IPS-18c (cell line): ENCODE data around the gene ZNF606.

ENCODE experiments used
- H3K4me3 ChIP-seq: 2 replicates; pipeline ENCODE4 v1.7.0; 2013; ENCODE audit warnings: low read depth, mild to moderate bottlenecking, low read length, moderate library complexity; ENCODE audit not compliant: insufficient read depth
- H3K9me3 ChIP-seq: one replicate; pipeline ENCODE4 v1.6.1; 2013; ENCODE audit warnings: mild to moderate bottlenecking, low read length, moderate library complexity; ENCODE audit not compliant: control insufficient read depth, insufficient read depth

ZNF606 gene

DNA sequence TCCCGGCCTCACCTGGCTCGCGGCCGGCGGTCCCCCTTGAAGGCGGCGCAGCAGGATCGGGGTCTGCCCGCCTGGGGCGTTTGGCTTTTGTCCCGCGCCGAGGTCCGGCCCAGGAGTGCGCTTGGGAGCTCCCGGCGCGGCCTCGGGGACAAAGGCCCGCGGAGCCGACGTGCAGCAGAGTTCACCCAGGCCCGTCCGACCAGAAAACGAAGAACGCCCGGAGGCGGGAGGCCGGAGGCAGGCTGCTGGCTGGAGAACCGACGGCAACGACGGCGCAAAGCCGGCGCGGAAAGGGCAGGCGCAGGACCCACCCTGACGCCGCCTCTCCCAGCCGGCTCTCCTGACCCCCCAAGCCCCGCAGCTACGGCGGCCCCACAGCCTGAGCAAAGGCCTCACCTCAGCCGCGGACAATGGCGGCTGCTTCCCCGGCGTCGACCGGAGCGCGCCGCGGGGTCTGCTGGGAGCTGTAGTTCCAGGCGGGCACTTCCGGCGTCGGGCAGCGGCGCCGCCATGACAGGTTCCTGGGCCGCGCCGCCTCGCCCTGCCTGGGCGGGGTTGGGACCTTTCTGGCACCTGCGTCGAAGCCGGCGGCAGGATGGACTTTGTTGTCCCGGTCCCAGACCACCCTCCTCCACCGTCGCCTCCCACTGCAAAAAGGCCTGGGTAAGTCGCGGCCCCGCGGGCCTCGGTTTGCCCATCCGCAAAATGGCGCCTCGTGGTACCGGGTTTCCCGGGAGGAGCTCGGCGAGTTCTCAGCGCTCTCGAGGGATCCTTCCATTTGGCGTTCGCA, at the start of gene ZNF606:
TSS of gene ZNF606 (minus strand) at position 437 of the 790 bp plus-strand sequence. CDS start 1,501 bp downstream, outside the sequence.
- Histone ChIP-seq H3K9me3 (peaks cover 10% of the 10 kb centered on the region), H3K4me3 (peak within 1 kb of the TSS; percentile 97)

DNA sequence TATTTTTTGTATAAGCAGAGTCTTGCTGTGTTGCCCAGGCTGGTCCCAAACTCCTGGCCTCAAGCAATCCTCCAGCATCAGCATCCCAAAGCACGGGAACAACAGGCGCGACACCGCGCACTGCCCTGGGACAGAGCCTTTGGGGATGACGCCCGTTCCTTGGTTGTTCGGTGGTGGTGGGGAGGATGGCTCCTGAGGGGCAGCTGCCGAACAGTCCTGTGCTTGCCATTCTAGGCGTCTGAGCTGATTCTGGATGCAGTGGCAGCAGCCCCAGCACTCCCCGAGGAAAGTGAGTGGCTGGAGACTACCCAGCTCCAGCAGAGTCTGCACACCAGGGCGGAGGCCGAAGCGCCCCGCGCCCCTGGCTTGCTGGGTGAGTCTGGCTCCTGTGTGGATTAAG, 49.6 kb upstream of the ZNF606 start:
- no peak overlapping the region for H3K4me3 ChIP-seq
- H3K9me3 ChIP-seq, result peaks cover 10% of the 10 kb centered on the region

DNA sequence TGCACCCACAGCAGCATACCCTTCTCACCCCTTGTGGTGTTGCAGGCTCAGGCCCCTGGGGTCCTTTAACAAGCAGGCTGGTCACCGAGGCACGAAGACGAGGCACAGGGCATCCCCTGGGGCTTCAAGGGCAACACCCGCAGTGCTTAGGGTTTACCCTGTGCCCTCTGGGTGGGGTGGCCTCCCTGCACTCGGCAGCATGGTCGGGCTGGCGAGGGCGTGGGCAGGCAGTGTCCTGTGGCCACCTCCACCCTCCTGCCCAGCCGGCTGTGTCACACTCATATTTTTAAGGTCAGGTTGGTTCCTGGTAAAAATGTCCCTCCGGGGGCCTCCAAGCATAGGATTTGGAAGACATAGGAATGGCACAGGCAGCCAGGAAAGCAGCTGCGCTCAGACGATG, 45.1 kb upstream of the ZNF606 start:
- Histone ChIP-seq H3K4me3 (no peak overlapping the region), H3K9me3 (peaks cover 16% of the 10 kb centered on the region)

DNA sequence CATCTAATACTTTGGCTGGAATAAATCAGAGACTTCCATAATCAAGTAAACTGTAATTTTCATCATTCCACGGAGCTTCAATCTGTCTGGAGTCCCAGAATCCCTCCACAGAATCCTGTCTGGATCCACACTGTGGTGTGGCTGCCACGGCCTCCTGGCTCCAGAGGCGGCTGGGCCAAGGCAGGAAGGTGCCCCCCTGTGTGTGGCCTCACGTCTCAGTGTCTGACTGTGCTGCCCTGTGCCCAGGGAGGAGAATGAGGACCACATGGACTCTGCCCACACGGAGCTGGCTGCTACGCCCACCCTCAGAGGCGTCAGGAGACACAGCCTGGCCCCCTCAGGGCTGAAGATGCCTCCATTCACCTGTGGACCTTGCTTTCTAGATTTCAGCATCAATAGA, 44.2 kb upstream of the ZNF606 start:
- H3K9me3 ChIP-seq, result peaks cover 14% of the 10 kb centered on the region

DNA sequence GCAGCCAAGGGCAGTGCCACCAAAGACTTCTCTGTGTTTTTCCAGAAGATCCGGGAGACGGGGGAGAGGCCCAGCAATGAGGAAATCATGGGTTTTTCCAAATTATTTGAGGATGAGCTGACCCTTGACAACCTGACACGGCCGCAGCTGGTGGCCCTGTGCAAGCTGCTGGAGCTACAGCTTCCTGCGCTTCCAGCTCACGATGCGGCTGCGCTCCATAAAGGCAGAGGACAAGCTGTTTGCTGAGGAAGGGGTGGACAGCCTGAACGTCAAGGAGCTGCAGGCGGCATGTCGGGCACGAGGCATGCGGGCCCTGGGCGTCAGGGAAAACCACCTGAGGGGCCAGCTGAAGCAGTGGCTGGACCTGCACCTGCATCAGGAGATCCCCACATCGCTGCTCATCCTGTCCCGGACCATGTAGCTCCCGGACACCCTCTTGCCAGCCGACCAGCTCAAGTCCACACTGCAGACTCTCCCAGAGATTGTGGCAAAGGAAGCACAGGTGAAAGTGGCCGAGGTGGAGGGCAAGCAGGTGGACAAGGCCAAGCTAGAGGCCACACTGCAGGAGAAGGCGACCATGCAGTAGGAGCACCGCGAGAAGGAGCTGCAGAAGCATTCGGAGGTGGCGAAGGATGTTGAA, 42.9 kb upstream of the ZNF606 start:
- Histone ChIP-seq H3K4me3 (no peak overlapping the region; the same call in 1 of the 2 replicates), H3K9me3 (peaks cover 14% of the 10 kb centered on the region)

More for the DNA sequence above, 44.2 kb upstream of the ZNF606 start:
- no peak overlapping the region for H3K4me3 ChIP-seq

DNA sequence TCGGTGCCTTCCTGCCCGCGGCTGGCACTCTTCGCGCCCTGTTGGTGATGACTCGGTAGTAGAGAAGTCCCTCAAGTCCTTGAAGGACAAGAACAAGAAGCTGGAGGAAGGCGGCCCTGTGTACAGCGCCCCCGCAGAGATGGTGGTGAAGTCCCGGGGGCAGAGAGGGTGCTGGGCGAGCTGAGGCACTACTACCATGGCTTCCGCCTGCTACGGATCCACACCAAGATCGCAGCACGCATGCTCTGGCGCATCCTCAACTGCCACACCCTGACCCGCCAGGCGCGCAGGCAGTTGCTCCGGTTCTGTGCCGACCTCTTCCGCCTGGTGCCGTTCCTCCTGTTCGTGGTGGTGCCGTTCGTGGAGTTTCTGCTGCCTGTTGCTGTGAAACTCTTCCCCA, 42.3 kb upstream of the ZNF606 start:
- no peak overlapping the region; the same call in 1 of the 2 replicates for H3K4me3 ChIP-seq
- H3K9me3 ChIP-seq, result peaks cover 14% of the 10 kb centered on the region

DNA sequence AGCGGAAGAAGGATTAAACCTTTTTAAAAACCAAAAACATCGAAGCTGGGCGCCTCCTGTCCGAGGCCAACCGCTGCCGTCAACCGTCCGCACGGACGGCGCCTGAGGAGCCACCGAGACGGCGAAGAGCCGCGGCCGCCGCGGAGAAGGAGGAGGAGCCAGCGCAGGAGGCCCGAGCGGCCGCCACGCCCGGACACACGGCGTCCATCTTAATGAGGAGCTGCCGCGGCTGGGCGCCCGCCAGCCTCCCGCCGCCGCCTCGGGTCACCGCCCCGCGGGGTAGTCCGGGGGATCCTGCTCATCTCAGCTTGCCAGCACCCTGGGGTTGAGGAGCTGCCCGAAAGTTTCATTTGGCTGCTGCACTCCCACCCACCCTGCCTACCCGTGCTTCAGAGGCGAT, 41.8 kb upstream of the ZNF606 start:
- Histone ChIP-seq H3K4me3 (no peak overlapping the region), H3K9me3 (peaks cover 14% of the 10 kb centered on the region)

DNA sequence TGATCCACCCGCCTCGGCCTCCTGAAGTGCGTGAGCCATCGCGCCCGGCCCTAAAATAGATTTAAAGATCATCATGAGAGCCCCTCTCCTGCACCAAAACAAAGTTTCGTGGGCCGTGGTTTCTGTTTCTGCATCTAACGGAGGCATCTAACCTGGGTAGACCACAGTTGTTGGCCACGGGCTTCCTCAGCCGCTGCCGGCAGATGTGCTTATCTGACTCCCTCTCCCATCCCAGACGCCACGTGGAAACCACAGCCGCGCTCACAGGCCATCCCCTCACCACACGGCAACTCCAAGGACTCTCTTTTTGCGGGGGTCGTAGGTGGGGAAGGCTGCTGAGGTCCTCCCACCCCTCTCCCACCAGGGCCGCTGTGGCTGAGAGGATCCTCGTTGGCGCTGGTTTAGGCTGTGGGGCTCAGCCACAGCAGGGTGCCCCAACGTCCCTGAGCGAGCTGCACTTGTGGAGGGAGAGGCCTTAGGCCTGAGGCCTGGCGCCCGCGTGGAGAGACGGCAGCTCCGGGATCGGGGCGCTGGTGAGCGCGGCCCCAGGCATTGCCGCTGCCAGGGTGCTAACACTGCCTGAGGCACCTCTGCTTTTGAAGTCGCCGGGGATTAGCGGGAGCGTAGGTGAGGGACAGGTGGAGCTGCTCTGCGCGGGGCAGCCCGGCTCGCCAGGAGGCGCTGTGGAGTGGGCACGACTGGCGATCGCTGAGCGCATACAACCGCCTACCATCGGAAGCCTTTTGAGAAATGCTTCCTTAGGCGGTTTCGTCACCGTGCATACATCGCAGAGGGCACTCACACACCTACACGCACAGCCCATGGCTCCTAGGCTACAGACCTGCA, 40.1 kb upstream of the ZNF606 start:
- Histone ChIP-seq H3K9me3 (peaks cover 10% of the 10 kb centered on the region), H3K4me3 (peak overlapping the region; percentile 17; the same call in 1 of the 2 replicates)

DNA sequence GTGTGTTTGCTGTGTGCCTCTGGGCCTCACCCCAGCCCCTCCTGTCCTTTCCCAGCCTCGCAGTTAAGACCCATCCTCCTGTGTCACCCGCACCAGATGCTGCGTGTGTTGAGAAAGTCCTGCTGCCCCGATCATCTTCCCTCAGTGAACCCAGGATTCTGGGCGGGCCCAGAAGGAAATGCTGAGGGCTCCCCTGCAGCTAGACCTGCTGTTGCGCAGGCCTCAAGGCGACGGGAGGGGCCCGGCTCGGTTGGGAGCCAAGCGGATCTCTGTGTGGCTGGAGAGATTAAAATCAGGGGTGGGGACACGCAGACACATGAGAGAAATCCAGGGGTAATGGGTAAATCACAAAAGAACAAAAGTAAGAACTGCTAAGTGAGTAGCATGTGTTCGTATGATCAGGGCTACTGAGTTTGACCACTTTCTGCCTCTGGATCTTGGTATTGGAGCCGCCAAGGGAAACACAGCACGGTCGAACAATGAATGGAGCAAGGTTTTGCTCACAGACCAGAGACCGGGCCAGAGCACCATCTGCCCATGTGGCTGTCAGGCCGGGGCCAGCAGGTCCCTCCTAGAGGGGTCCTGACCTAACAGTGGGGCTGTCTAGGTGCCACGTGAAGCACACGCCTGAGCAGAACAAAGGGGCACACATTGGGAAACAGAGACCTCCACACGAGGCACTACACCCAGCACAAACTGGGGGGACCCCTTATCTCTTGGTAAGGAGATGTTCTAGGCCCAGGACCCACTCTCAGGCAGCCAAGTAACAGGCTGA, 38.3 kb upstream of the ZNF606 start:
- Histone ChIP-seq H3K4me3 (no peak overlapping the region), H3K9me3 (peaks cover 7% of the 10 kb centered on the region)

DNA sequence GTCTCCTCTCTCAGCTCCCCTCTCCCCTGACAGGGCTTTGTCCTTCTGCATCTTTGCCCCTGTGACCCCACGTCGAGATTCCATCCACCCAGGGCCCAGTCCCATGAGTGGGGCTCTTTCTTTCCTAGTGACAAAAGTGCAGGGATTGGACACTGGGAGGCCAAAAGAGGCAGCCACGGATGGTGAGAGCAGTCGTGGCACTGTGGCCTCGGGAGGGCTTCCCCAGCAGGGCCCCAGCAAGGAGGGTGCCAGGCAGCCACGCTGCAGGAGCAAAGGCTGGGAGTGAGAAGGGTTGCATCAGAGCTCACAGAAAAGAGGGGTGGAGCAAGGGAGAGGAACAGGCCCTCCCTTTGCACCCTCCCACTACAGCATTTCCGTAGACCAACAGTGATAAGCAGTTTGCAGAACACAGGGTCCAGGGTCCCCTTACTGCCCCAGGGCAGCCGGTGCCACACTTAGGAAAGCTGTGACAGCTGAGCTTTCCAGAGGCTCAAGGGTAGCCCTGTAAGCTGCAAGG, 36.1 kb upstream of the ZNF606 start:
- Histone ChIP-seq H3K9me3 (no peaks in the 10 kb centered on the region), H3K4me3 (no peak overlapping the region)

DNA sequence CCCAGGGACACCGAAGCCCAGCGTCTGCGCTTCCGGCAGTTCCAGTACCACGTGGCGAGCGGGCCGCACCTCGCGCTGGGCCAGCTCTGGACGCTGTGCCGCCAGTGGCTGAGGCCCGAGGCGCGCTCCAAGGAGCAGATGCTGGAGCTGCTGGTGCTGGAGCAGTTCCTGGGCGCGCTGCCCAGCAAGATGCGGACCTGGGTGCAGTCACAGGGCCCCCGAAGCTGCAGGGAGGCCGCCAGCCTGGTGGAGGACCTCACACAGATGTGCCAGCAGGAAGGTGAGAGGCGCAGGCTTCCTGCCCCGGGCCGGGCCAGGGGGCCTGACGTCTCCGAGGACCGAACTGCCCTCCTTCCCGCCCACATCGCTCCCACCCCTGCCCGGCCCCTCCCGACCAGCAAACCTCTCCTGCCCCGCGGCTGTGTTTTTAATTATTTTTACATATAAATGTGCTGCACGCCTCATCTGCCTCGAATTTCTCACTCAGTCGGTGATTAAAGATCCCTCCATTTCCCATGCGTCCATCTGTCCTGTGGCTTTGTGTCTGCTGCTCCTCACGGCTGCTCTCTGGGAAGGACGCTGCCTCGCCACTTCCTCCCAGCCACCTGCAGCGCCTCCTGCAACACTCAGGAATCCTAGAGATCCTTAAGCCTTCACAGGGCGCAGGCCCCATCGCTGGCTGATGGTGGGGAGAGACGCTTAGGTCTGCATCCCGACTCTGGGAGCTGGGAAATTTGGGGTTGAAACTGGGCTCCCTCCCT, 35.5 kb upstream of the ZNF606 start:
- Histone ChIP-seq H3K9me3 (no peaks in the 10 kb centered on the region), H3K4me3 (no peak overlapping the region; the same call in 1 of the 2 replicates)

DNA sequence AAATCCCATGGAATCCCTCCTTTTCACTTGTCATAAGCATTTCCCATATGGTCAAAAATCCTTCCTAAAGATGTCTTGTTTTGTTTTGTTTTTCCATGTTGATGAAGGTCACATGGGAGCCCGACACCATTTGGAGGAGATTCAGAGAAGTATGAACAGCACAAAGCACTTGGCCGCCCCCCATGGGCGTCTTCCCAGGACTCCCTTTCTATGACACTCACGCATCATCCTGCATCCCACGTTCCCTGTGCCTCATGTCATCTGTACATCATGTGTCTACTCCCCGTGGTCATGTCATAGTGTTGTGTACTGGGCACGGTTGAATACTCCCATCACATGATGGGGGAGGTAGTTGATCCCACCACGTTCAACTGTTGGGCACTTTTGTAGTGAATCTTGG, 33.2 kb upstream of the ZNF606 start:
- Histone ChIP-seq H3K9me3 (no peaks in the 10 kb centered on the region), H3K4me3 (no peak overlapping the region)

DNA sequence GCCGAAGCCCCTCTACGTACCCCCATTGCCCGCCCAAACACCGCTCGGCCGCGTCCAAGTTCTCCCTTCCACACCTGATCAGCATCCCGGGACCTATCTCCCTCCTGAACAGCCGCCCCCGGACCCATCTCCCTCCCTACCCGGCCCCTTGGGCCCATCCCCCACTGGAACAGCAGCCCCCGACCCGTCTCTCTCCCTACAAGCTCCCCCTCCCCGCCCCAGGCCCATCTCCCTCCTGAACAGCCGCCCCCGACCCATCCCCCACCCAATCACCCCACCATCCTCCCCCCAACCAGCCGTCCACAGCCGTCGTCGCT, 31.8 kb upstream of the ZNF606 start:
- peak overlapping the region; percentile 53 for H3K4me3 ChIP-seq

DNA sequence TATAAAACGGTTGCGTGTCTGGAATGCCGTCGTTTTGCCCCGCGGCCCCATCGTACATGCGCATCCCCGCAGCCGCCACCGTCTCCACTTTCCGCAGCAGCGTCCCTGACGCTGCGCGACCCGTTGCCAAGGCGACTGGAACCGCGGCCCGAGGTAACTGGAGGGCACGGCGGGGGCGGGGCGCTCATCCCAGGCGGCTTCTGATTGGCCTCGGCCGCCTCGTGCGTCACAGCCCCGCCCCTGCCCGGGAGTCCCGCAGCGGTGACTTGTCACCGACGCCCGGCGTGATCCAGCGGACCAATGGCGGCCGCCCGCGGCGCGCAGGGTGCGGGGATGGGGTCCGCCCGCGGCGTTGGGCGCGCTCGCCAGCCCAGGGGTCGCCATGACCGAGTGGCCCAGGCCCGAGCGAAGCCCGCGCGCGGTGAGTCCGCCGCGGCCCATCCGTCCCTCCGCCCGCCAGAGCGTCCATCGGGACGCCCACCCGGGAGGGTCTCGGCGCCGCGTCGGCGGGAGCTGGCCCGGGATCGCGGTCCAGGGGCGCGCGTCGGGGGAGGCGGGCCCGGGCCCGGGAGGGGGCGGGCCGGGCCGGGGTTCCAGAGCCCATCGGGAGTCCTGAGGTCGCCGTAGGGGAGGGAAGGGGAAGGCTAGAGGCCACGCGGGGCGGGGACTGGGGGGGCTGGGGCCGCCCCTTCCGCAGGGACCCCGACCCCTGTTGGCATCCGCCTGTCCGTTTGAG, 31.3 kb upstream of the ZNF606 start, which contains the start of gene ZSCAN1:
TSS of gene ZSCAN1 (plus strand) at position 285 of the 736 bp plus-strand sequence. CDS start 3,812 bp downstream, outside the sequence.
- H3K4me3 ChIP-seq, result peak within 1 kb of the TSS; percentile 53
- H3K9me3 ChIP-seq, result no peaks in the 10 kb centered on the region

More for the DNA sequence above, 31.8 kb upstream of the ZNF606 start:
- H3K9me3 ChIP-seq, result no peaks in the 10 kb centered on the region

DNA sequence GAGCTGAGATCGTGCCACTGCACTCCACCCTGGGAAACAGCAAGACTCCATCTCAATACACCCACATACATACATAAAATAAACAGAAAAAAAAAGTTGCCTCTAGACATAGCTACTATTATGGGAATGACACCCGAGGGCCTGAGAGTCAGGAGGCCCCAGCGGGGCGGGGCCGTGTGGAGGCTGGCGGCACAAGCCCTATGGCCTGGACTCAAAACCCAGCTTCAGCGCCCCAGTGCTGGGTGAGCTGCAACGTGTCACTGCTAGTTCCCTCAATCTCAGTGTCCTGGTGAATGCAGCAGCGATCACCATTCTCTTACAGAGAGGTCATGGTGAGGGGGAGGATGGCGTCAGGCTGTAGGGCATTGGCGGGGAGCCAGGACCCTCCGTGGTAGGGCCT, 22.0 kb upstream of the ZNF606 start:
- Histone ChIP-seq H3K9me3 (peaks cover 7% of the 10 kb centered on the region), H3K4me3 (no peak overlapping the region)

DNA sequence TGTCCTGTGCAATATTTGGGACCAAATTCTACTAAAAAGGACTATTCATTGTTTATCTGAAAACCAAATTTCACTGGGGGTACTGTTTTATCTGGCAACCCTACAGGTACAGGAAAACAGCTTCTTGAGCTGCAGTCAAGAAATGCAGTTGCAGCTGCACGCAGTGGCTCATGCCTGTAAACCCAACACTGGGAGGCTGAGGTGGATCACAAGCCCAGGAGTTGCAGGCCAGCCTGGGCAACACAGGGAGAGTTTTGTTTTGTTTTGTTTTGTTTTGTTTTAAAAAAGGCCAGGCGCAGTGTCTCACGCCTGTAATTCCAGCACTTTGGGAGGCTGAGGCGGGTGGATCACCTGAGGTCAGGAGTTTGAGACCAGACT, 19.7 kb upstream of the ZNF606 start:
- Histone ChIP-seq H3K9me3 (peaks cover 7% of the 10 kb centered on the region), H3K4me3 (no peak overlapping the region)
